ELF-1 (cell line): Measurements from ENCODE around the gene NMRK2.
"Not testable (repeated sequence)": the region's sequence is repeated elsewhere in the genome, so short reads cannot be mapped to it uniquely, and the experiment has no call there.

Experiments
- DNase-seq: peaks from one replicate; pipeline ENCODE4 v3.0.0-alpha.2; 2016; ENCODE audit warnings: low read depth, low spot score

NMRK2 gene

DNA sequence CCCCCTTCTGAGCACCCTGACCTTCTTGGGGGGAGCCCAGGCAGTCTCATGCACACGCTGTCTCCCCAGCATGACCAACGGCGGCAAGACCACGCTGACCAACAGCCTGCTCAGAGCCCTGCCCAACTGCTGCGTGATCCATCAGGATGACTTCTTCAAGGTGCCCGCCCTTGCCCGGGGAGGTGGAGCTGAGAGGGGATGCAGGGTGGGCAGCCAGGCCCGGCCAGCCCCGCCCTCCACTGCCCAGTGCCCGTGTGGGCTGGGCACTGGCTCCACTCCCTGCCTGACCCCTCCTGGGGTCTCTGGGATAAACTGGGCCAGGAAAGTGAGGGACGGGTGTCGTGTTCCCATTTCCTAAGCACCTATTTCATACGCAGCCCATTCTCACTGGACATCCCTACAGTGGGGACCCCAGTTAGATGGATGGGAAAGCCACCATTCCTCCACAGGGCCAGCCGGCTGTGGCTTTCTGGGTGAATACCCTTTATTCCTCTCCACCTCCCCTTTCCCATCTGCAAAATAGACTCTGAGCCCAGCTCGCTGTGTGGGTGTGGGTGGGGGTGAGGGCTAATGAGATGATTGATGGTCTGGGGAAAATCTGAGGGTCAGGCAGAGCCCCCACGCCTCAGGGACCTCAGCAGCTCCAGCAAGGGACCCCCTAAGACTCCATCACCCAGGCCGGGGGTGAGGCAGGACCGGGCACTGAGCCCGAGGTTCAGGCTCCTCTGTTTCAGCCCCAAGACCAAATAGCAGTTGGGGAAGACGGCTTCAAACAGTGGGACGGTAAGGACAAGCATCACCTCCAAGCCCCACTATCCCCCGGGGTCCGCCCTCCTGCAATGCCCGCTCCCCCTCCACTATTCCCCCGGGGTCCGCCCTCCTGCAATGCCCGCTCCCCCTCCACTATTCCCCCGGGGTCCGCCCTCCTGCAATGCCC lies 3.9 kb downstream of the NMRK2 start:
- DNase-seq = no peak

DNA sequence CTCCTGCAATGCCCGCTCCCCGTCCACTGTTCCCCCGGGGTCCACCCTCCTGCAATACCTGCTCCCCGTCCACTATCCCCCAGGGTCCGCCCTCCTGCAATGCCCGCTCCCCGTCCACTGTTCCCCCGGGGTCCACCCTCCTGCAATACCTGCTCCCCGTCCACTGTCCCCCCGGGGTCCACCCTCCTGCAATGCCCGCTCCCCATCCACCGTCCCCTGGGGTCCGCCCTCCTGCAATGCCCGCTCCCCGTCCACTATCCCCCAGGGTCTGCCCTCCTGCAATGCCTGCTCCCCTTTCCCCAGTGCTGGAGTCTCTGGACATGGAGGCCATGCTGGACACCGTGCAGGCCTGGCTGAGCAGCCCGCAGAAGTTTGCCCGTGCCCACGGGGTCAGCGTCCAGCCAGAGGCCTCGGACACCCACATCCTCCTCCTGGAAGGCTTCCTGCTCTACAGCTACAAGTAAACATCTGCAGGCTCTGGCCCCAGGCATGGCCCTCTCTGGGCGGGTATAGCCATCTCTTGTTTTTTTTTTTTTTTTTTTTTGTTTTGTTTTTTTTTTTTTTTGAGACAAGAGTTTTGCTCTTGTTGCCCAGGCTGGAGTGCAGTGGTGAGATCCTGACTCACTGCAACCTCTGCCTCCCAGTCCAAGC lies 5.6 kb downstream of the NMRK2 start:
- DNase-seq = not testable (repeated sequence)

DNA sequence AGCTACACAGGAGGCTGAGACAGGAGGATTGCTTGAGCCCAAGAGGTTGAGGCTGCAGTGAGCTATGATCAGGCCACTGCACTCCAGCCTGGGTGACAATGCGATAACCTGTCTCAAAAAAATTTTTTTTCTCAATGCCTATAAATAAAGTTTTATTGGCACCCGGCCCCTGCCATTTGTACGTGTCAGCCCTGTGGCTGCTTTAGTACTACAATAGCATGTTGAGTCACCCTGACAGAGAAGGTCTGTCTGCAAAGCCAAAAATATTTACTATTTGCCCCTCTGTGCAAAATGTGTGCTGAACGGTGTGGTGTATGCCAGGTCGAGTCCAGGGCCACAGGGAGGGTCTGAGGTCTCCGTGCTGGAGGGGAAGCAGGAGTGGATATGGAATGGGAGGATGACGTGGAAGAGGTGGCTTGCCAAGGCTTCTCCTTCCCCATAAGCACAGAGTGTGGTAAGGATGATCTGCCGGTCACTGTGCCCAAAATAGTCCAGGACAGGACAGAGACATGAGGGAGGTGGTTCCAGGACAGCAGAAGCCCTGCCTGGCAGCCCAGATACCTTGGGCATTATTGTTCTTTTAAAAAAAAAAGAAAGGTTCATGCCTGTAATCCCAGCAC lies 10.0 kb downstream of the NMRK2 start:
- DNase-seq = no peak

DNA sequence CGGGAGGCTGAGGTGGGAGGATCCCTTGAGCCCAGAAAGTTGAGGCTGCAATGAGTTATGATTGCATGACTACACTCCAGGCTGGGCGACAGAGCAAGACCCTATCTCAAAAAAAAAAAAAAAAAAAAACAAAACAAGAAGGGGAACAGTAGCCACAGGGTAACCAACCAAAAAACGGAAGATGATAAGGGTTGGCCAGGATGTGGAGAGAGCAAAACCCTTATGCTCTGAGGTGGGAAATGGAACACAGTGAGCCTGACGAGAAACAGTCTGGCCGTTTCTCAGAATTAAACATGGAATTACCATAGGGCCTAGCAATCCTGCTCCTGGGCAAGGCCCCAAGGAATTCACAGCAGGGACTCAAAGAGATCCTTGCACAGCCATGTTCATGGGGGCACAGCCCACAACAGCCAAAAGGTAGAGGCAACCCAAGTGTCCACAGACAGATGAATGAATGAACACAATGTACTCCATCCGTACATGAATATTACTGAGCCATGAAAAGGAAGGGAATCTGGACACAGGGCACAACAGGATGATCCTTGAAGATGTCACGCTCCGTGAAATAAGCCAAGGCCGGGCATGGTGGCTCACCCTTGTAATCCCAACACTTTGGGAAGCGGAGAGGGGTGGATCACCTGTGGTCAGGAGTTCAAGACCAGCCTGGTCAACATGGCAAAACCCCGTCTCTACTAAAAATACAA lies 11.3 kb downstream of the NMRK2 start:
- no peak for DNase-seq

DNA sequence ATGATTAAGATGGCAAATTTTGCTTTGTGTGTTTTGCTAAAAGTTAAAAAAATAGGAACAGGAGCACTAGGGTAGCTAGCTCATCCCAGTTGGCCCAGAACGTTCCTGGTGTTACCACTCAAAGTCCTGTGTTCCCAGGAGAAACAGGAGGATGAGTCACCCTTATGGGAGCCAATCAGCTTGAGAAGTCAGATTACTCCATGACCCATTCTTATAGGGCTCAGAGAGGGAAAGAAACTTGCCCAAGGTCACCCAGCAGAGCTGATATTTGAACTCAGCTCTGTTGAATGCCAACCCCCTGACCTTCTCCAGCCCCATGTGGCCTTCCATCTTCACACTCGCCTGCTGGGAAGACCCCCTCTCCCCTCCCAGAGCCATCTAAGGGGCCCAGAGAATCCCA lies 13.0 kb downstream of the NMRK2 start:
- DNase-seq = no peak

- not testable (repeated sequence) for DNase-seq
Measured at GRCh38 chr19:3947316-3947933, 14.6 kb downstream of the NMRK2 start.

DNA sequence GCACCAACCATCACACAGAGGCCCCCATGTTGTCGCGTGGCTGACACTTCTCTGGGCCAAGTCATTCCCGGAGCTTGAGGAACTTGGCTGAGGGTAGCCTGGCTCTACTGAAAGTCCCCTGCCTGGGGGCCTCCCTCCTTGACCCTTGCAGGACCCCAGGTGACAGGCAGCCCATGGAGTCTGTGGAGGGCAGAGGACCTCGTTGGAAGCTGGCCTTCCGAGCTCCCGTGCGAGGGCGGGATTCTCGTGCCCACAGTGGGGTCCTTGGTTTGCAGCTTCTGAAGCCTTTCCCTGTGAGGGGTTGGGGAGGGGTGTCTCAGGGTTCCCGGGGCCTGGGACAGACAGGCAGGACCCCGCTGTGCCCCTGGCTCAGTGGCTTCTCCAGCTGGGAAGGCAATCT lies 16.4 kb downstream of the NMRK2 start:
- no peak for DNase-seq

DNA sequence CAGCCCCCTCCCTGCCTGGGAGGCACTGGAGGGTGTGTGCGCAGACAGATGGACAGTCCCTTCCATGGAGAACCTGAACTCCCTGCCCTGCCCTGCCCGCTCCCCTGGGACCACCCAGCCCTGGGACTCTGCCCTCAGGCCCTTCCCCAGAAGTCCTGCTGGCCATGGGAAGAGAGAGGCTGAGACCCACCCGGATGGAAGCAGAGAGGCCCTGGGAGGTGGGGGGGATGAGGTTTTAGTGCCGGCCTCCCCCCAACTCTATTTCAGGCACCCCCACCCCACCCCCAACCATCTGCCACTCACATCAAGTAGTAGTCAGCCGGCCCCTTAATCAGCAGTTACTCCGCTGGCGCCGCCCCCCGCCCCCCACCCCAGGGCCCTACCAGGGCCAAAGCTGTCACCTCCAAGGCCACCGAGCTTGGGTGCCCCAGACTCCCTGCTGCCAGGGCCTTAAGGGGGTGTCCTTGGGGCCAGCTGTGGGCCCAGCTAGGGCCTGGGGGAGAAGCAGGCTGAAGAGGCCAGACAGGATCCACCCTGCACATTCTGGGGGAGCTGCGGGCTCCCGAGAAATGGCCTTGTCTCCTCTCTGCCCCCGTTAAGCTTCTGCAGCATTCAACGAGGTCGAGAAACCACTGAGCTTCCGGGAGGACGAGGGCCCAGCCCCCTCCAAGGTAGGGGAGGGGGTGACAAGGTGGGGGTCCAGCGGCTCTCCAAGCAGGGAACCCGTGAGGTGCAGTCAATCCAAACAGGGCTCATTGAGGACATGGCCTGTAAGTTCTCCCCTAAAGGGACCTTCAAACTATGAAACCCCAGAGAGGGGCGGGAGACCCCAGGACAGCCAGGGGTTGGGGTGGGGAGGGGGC lies 17.4 kb downstream of the NMRK2 start:
- no peak for DNase-seq

DNA sequence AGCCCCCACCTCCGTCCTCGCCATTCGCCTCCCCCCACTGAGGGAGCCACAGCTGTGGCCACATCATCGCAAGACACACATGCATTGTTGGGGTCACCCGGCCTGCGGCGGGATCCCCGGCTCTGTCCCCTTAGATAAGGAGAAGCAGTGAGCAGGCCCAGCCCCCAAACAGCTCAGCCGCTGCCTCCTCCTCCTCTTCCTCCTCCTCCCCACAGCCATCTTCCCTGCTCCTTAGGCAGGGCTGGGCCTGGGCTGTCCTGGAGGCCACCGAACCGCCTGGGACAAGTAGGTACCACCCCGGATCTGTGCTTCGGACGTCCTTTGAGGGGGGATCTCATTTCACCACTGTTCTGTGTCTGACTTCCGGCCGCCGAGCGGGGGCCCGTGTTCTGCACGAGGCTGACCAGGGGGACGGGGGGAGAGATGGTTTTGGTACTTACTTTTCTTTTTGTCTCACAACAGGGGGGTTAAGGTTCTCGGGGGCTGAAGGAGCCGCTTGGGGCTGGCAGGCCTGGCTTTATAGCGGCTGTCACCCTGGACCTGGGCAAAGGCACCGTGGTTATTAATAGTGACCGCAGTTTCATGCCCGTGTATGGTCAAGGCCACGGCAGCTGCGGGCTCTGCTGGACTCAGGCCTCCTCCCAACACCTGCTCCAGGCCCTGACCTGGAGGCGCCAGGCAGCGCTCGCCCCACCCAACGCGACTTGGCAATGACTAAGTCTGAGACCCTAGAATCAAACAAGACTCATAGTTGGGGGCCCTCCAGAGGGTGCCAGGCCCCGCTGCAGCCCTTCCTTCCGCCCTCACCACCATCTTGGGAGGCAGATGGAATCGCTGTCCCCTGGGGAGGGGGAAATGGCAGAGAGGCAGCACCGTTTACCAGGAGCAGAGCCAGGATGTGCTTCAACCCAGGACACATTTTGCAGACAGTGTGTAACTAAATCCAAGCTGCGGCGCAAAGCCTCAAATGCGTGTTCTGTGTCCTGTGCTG lies 18.3 kb downstream of the NMRK2 start:
- no peak for DNase-seq

- DNase-seq = not testable (repeated sequence)
Measured at GRCh38 chr19:3952755-3953276, 19.9 kb downstream of the NMRK2 start.

- no peak for DNase-seq
Measured at GRCh38 chr19:3954107-3954506, 21.2 kb downstream of the NMRK2 start.

GRCh38 chr19:3955276-3955675 lies 22.4 kb downstream of the NMRK2 start:
- DNase-seq = not testable (repeated sequence)

DNA sequence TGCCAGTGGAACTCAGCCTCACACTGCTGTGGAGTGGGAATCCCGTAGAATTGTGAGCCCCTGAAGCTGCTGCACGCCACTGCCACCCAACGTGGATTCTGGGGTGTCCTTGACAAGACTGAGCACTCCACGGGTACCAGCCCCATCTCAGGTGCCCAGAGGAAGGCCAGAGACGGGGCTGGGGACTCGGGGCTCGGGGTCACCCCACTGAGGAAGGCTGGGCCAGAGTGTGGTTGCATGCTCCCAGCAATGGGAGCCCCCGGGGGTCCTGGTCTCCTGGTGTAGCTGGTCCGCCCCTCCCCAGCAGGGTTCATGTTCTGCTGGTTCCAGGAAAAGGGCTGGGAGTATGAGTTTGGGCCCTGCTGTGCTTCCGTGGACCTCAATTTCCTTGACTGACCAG lies 22.8 kb downstream of the NMRK2 start:
- no peak for DNase-seq

DNA sequence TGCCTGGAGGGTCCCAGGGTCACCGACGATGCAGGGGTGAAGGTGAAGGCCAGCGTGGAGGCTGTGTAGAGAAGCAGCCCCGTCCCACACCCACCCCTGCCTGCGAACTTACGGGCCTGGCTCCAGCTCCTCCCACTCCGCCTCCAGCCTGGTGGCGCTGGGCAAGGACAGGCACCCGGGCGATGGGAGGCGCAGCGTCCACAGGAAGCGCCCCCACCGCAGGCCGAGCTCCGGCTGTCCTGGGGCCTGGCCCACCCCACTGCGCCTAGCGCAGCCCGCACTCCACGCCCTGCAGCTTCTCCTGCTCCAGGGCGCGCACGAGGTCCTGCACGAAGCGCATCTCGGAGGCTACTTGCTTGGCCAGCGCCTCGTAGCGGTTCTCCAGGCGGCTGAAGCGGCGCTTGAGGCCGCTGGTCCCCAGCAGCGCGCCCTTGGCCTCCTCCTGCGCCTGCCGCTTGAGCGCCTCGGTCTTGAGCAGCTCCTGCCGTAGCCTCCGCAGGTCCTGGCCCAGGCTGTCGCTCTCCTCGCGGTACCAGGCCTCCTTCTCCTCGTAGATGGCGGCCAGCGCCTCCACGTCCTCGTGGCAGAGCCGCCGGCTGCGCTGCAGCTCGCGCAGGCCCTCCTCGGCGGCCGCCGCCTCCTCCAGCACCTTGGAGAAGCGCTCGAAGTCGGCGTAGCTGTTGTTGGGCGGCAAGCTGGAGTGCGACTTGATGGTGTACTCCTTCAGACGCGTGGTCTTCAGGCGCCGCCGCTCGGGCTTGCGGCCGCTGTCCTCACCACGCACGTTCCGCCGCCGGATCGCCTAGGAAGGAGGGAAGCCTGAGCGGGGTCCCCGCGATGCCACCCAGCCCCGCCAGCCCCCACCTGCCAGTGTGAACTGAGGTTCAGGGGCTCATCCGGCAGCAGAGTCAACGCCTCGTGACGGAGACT lies 26.2 kb downstream of the NMRK2 start:
- DNase-seq = no peak

GRCh38 chr19:3959766-3960131 lies 26.9 kb downstream of the NMRK2 start:
- no peak for DNase-seq

GRCh38 chr19:3961007-3961406 lies 28.1 kb downstream of the NMRK2 start:
- DNase-seq = no peak

DNA sequence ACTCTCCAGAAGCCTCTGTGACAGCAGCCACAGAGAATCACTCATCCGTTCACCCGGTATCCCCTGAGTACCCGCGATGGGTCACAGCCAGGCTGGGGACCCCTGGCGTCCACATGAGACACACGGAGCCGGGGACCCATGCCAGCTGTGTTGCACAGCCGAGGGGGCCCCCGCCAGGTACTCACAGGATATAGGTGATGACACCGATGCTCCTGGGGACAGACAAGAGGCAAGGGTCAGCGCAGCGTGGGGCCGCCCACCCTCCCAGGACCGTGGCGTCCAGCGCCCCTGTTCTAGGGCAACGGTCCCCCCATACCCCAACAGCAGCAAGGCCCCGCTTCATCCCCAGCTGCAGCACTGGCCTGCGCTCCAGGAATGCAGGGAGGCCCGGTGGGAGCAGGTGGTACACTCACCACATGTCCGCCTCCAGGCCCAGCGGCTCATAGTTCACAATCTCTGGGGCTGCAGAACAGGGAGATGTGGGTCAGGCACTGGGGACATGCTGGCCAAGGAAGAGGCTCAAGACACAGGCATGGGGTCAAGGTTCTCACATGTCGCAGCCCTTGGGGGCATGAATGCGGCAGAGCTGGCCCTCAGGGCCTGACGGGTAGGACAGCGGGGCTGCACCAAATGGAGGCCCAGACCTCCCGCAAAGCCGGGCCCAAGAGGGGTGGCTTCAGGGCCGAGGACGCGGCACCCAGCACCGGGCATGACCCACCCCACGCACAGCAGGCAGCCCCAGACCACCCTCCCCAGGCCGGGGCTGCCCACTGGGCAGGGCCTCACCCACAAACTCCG lies 30.8 kb downstream of the NMRK2 start:
- DNase-seq = peak; percentile 15
